ENCODE data around the gene GIPC1. TPM values are rescaled to one million over a fixed set of nuclear protein-coding genes. Genes with fewer than 3 reads are reported as not detected.

The GIPC1 gene
- total RNA-seq, 6 experiments from 2014 or later = 25.2 to 63.5 (median 29.8) TPM

- Histone ChIP-seq H3K4me3 (no peak overlapping the region), H3K36me3 (peaks cover 0 to 11% (median 0%) of the 10 kb centered on the region in 4 donors), H3K4me1 (no peaks in the 10 kb centered on the region), H3K9me3 (no peaks in the 10 kb centered on the region), H3K27me3 (no peaks in the 10 kb centered on the region), H3K27ac (no peak overlapping the region)
- intact Hi-C loops (cut with DNase I) = no loop called here
- 92% methylated on average over 12 of the region's 16 CpGs for WGBS (ENCODE audit: insufficient coverage, low coverage, low lambda C conversion rate, missing lambda C conversion rate)
- TF ChIP-seq, protein P1, sequence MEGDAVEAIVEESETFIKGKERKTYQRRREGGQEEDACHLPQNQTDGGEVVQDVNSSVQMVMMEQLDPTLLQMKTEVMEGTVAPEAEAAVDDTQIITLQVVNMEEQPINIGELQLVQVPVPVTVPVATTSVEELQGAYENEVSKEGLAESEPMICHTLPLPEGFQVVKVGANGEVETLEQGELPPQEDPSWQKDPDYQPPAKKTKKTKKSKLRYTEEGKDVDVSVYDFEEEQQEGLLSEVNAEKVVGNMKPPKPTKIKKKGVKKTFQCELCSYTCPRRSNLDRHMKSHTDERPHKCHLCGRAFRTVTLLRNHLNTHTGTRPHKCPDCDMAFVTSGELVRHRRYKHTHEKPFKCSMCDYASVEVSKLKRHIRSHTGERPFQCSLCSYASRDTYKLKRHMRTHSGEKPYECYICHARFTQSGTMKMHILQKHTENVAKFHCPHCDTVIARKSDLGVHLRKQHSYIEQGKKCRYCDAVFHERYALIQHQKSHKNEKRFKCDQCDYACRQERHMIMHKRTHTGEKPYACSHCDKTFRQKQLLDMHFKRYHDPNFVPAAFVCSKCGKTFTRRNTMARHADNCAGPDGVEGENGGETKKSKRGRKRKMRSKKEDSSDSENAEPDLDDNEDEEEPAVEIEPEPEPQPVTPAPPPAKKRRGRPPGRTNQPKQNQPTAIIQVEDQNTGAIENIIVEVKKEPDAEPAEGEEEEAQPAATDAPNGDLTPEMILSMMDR (IDR thresholded peaks at IDR 0.05) = no peak
- TF ChIP-seq POLR2A (IDR thresholded peaks at IDR 0.05) = no peak
- ATAC-seq = no peak
- no peak for DNase-seq
Measured at GRCh38 chr19:14487370-14488125, 8.4 kb downstream of the GIPC1 start.

- H3K27ac ChIP-seq = no peak overlapping the region
- H3K27me3 ChIP-seq = no peaks in the 10 kb centered on the region
- peaks cover 0 to 5% (median under 1%) of the 10 kb centered on the region in 4 donors for H3K36me3 ChIP-seq
- ATAC-seq = no peak
- H3K4me3 ChIP-seq = no peak overlapping the region
- H3K9me3 ChIP-seq = no peaks in the 10 kb centered on the region
- TF ChIP-seq, protein P1 (IDR thresholded peaks at IDR 0.05) = no peak
- no peak for TF ChIP-seq POLR2A (IDR thresholded peaks at IDR 0.05)
- no peaks in the 10 kb centered on the region for H3K4me1 ChIP-seq
- no peak for DNase-seq
- intact Hi-C loops (cut with DNase I) = no loop called here
- WGBS (ENCODE audit: insufficient coverage, low coverage, low lambda C conversion rate, missing lambda C conversion rate) = 100% methylated on average over 1 of the region's 18 CpGs
Measured at GRCh38 chr19:14482172-14482941, 13.6 kb downstream of the GIPC1 start.

GRCh38 chr19:14480700-14481079 is 15.2 kb downstream of the GIPC1 start:
- intact Hi-C loops (cut with DNase I) = no loop called here
- WGBS (ENCODE audit: insufficient coverage, low coverage, low lambda C conversion rate, missing lambda C conversion rate) = 100% methylated on average over 1 of the region's 5 CpGs
- TF ChIP-seq, protein P1 (IDR thresholded peaks at IDR 0.05) = no peak
- no peak for TF ChIP-seq POLR2A (IDR thresholded peaks at IDR 0.05)
- H3K4me3 ChIP-seq = no peak overlapping the region
- H3K27ac ChIP-seq = no peak overlapping the region
- no peak for DNase-seq
- H3K27me3 ChIP-seq = no peaks in the 10 kb centered on the region
- no peaks in the 10 kb centered on the region for H3K4me1 ChIP-seq
- no peak for ATAC-seq
- peaks cover 0 to 5% (median under 1%) of the 10 kb centered on the region in 4 donors for H3K36me3 ChIP-seq
- H3K9me3 ChIP-seq = no peaks in the 10 kb centered on the region

- no peak for DNase-seq
- Histone ChIP-seq H3K36me3 (peaks cover 0 to 5% (median under 1%) of the 10 kb centered on the region in 4 donors), H3K9me3 (no peaks in the 10 kb centered on the region), H3K27ac (no peak overlapping the region), H3K27me3 (no peaks in the 10 kb centered on the region), H3K4me3 (no peak overlapping the region), H3K4me1 (no peaks in the 10 kb centered on the region)
- ATAC-seq = peak; percentile 27 to 57 (median 48)
- WGBS (ENCODE audit: insufficient coverage, low coverage, low lambda C conversion rate, missing lambda C conversion rate) = no CpG with 5 or more reads among the region's 43 CpGs
- intact Hi-C loops (cut with DNase I) = no loop called here
- TF ChIP-seq, protein P1 (IDR thresholded peaks at IDR 0.05) = peak; percentile 54 to 72 (median 65)
- TF ChIP-seq POLR2A (IDR thresholded peaks at IDR 0.05) = no peak
Measured at GRCh38 chr19:14479975-14480699, 15.8 kb downstream of the GIPC1 start.

Measured in right lobe of liver (tissue), 6 donors.